Measurements from ENCODE around the gene CIDEA.
"Not testable (repeated sequence)": the region's sequence is repeated elsewhere in the genome, so short reads cannot be mapped to it uniquely, and the experiment has no call there.

DNA sequence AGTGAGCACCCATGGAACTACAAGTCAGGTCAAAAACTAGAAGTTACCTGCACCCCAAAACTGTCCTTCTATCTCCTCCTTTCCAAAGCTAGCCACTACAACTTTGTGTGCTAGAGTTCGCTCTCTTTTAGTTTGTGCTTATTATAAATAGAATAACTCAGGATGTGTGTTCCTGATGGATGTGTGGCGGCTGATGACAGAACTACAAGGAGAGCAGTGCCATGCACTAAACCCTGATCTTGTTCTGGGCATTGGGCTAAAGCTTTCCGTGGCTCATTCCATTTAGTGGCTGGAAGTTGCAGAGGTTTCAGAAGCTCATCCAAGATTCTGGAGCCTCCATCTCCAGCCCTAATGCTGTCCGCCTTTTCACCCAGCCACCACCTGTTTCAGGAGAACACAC is 37.7 kb upstream of the CIDEA start:
- TF ChIP-seq, protein P1, sequence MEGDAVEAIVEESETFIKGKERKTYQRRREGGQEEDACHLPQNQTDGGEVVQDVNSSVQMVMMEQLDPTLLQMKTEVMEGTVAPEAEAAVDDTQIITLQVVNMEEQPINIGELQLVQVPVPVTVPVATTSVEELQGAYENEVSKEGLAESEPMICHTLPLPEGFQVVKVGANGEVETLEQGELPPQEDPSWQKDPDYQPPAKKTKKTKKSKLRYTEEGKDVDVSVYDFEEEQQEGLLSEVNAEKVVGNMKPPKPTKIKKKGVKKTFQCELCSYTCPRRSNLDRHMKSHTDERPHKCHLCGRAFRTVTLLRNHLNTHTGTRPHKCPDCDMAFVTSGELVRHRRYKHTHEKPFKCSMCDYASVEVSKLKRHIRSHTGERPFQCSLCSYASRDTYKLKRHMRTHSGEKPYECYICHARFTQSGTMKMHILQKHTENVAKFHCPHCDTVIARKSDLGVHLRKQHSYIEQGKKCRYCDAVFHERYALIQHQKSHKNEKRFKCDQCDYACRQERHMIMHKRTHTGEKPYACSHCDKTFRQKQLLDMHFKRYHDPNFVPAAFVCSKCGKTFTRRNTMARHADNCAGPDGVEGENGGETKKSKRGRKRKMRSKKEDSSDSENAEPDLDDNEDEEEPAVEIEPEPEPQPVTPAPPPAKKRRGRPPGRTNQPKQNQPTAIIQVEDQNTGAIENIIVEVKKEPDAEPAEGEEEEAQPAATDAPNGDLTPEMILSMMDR (IDR thresholded peaks at IDR 0.05): not testable (repeated sequence)
- not testable (repeated sequence) for TF ChIP-seq POLR2A (IDR thresholded peaks at IDR 0.05)

Data from heart left ventricle (tissue), 13 donors.